ENCODE results near the gene TMOD2. TPM values are rescaled to one million over a fixed set of nuclear protein-coding genes. Genes with fewer than 3 reads are reported as not detected.

The TMOD2 gene
- total RNA-seq, 1 experiment from 2014 or later = 5.7 TPM

GRCh38 chr15:51754267-51754666, 2.9 kb downstream of the TMOD2 start:
- intact Hi-C loops (cut with micrococcal nuclease) = no loop called here
- no peak for ATAC-seq
- Histone ChIP-seq H3K27me3 (ENCODE audit: insufficient read depth, low read length) (no peaks in the 10 kb centered on the region), H4K20me1 (ENCODE audit: insufficient read depth) (no peaks in the 10 kb centered on the region), H3K4me3 (replicated peaks in 1 of 2; ENCODE audit: low read depth in 1 of 2, low read length in 2 of 2) (no peak overlapping the region), H3K4me2 (ENCODE audit: low read length) (no peak overlapping the region), H3K27ac (ENCODE audit: low read depth, low read length) (no peak overlapping the region), H3K9ac (ENCODE audit: low read length) (no peak overlapping the region), H3K36me3 (ENCODE audit: control insufficient read depth in 1 of 2, insufficient read depth in 2 of 2, low read length in 2 of 2) (no peaks in the 10 kb centered on the region), H3K4me1 (ENCODE audit: control insufficient read depth in 1 of 2, insufficient read depth in 2 of 2, low read length in 2 of 2) (peaks cover 4 to 14% of the 10 kb centered on the region in 2 experiments; a peak in 3 of 4 replicates), H3K79me2 (ENCODE audit: insufficient read depth, low read length) (no peaks in the 10 kb centered on the region), H3K9me2 (ENCODE audit: insufficient read depth) (no peaks in the 10 kb centered on the region), H2AFZ (ENCODE audit: low read depth, low read length, poor library complexity, severe bottlenecking) (no peak overlapping the region), H3K9me3 (ENCODE audit: control insufficient read depth in 1 of 2, insufficient read depth in 1 of 2, low read depth in 1 of 2, low read length in 2 of 2) (no peaks in the 10 kb centered on the region)
- no TSS peak for BruUV-seq (replicated peaks)
- TF ChIP-seq TCF7L2 (IDR thresholded peaks at IDR 0.05; ENCODE audit: borderline replicate concordance, extremely low read depth, insufficient read depth, insufficient read length) = no peak
- TF ChIP-seq CTCF (IDR thresholded peaks at IDR 0.05 in 2 of 3, conservative IDR thresholded peaks at IDR 0.05 in 1 of 3; ENCODE audit: borderline replicate concordance in 1 of 3, insufficient read depth in 1 of 3, low read depth in 2 of 3, low read length in 2 of 3) = no peak
- no peak for TF ChIP-seq EGR1 (IDR thresholded peaks at IDR 0.05; ENCODE audit: low read depth)
- TF ChIP-seq ELF1 (IDR thresholded peaks at IDR 0.05; ENCODE audit: borderline replicate concordance, low read depth) = no peak
- TF ChIP-seq CEBPB (IDR thresholded peaks at IDR 0.05; ENCODE audit: low read depth) = no peak
- no peak for TF ChIP-seq EZH2 (IDR thresholded peaks at IDR 0.05)
- TF ChIP-seq EZH2phosphoT487 (IDR thresholded peaks at IDR 0.05; ENCODE audit: borderline replicate concordance) = no peak
- no peak for TF ChIP-seq SP1 (IDR thresholded peaks at IDR 0.05; ENCODE audit: low read depth)
- POLR2A ChIA-PET = no interaction called here
- CTCF ChIA-PET = interaction anchor here (1.3 kb wide), 1 partner anchor 22 kb away, joined by 4 read pairs; no protein-coding TSS in a partner anchor
- RAD21 ChIA-PET (ENCODE audit: low non-redundant PET in 1 of 2, low total read pairs in 2 of 2, uncharacterized antibody in 2 of 2, unreplicated experiment in 2 of 2) = no interaction called here
- no peak for DNase-seq (ENCODE audit: low read depth, low spot score)

- H3K9me2 ChIP-seq (ENCODE audit: insufficient read depth) = no peaks in the 10 kb centered on the region
- DNase-seq (ENCODE audit: low read depth, low spot score) (no peak), ATAC-seq (no peak)
- no peak overlapping the region for H3K4me3 ChIP-seq (replicated peaks in 1 of 2; ENCODE audit: low read depth in 1 of 2, low read length in 2 of 2)
- H3K4me1 ChIP-seq (ENCODE audit: control insufficient read depth in 1 of 2, insufficient read depth in 2 of 2, low read length in 2 of 2) = peaks cover 4 to 12% of the 10 kb centered on the region in 2 experiments; a peak in 3 of 4 replicates
- no peak overlapping the region for H3K27ac ChIP-seq (ENCODE audit: low read depth, low read length)
- H3K4me2 ChIP-seq (ENCODE audit: low read length) = no peak overlapping the region
- ChIA-PET CTCF (no interaction called here), RAD21 (ENCODE audit: low non-redundant PET in 1 of 2, low total read pairs in 2 of 2, uncharacterized antibody in 2 of 2, unreplicated experiment in 2 of 2) (no interaction called here), POLR2A (no interaction called here)
- no peaks in the 10 kb centered on the region for H3K27me3 ChIP-seq (ENCODE audit: insufficient read depth, low read length)
- BruUV-seq (replicated peaks) = no TSS peak
- H4K20me1 ChIP-seq (ENCODE audit: insufficient read depth) = no peaks in the 10 kb centered on the region
- H2AFZ ChIP-seq (ENCODE audit: low read depth, low read length, poor library complexity, severe bottlenecking) = no peak overlapping the region
- H3K36me3 ChIP-seq (ENCODE audit: control insufficient read depth in 1 of 2, insufficient read depth in 2 of 2, low read length in 2 of 2) = no peaks in the 10 kb centered on the region
- H3K79me2 ChIP-seq (ENCODE audit: insufficient read depth, low read length) = no peaks in the 10 kb centered on the region
- H3K9me3 ChIP-seq (ENCODE audit: control insufficient read depth in 1 of 2, insufficient read depth in 1 of 2, low read depth in 1 of 2, low read length in 2 of 2) = no peaks in the 10 kb centered on the region
- intact Hi-C loops (cut with micrococcal nuclease) = no loop called here
- no peak overlapping the region for H3K9ac ChIP-seq (ENCODE audit: low read length)
- TF ChIP-seq REST (IDR thresholded peaks at IDR 0.05; ENCODE audit: low read depth) (no peak), ZFX (IDR thresholded peaks at IDR 0.05) (no peak), CTCF (IDR thresholded peaks at IDR 0.05 in 2 of 3, conservative IDR thresholded peaks at IDR 0.05 in 1 of 3; ENCODE audit: borderline replicate concordance in 1 of 3, insufficient read depth in 1 of 3, low read depth in 2 of 3, low read length in 2 of 3) (no peak), YY1 (IDR thresholded peaks at IDR 0.05; ENCODE audit: extremely low read depth, insufficient replicate concordance, low read depth, low read length) (no peak), JUND (IDR thresholded peaks at IDR 0.05) (no peak), ZNF274 (IDR thresholded peaks at IDR 0.05; ENCODE audit: low read depth, low read length) (no peak)
Measured at GRCh38 chr15:51755790-51756189, 4.4 kb downstream of the TMOD2 start.
